ENCODE results near the gene SIRPA. TPM values are rescaled to one million over a fixed set of nuclear protein-coding genes. Genes with fewer than 3 reads are reported as not detected.

The SIRPA gene
- polyA plus RNA-seq, 1 donor from 2014 or later = 8.0 TPM

- H3K79me2 ChIP-seq (replicated peaks; ENCODE audit: insufficient read depth, low read length) = no peaks in the 10 kb centered on the region
- H3K36me3 ChIP-seq (ENCODE audit: insufficient read depth, low read length) = no peaks in the 10 kb centered on the region
- no peak overlapping the region for H3K9ac ChIP-seq (ENCODE audit: low read length)
- no peak for TF ChIP-seq EZH2 (IDR thresholded peaks at IDR 0.05; ENCODE audit: borderline replicate concordance, insufficient read depth, low read length, poor library complexity, severe bottlenecking)
- TF ChIP-seq TAF1 (IDR thresholded peaks at IDR 0.05; ENCODE audit: low read depth) = no peak
- no peak for TF ChIP-seq SMC3 (conservative IDR thresholded peaks at IDR 0.05; ENCODE audit: poor library complexity)
- no peak for TF ChIP-seq POLR2AphosphoS5 (IDR thresholded peaks at IDR 0.05)
- TF ChIP-seq MXI1 (conservative IDR thresholded peaks at IDR 0.05; ENCODE audit: poor library complexity, severe bottlenecking) = no peak
- no peak for TF ChIP-seq EP300 (conservative IDR thresholded peaks at IDR 0.05; ENCODE audit: poor library complexity, severe bottlenecking)
- TF ChIP-seq RAD21 (conservative IDR thresholded peaks at IDR 0.05) = no peak
- TF ChIP-seq, protein P1, sequence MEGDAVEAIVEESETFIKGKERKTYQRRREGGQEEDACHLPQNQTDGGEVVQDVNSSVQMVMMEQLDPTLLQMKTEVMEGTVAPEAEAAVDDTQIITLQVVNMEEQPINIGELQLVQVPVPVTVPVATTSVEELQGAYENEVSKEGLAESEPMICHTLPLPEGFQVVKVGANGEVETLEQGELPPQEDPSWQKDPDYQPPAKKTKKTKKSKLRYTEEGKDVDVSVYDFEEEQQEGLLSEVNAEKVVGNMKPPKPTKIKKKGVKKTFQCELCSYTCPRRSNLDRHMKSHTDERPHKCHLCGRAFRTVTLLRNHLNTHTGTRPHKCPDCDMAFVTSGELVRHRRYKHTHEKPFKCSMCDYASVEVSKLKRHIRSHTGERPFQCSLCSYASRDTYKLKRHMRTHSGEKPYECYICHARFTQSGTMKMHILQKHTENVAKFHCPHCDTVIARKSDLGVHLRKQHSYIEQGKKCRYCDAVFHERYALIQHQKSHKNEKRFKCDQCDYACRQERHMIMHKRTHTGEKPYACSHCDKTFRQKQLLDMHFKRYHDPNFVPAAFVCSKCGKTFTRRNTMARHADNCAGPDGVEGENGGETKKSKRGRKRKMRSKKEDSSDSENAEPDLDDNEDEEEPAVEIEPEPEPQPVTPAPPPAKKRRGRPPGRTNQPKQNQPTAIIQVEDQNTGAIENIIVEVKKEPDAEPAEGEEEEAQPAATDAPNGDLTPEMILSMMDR (IDR thresholded peaks at IDR 0.05; ENCODE audit: poor library complexity, severe bottlenecking) = no peak
- TF ChIP-seq REST (IDR thresholded peaks at IDR 0.05; ENCODE audit: borderline replicate concordance) = no peak
- H2AFZ ChIP-seq (ENCODE audit: low read depth, low read length) = no peak overlapping the region
- no peaks in the 10 kb centered on the region for H3K9me2 ChIP-seq (ENCODE audit: insufficient read depth, low read length)
- H3K27me3 ChIP-seq (ENCODE audit: insufficient read depth, low read depth, low read length) = no peaks in the 10 kb centered on the region
- H3K9me3 ChIP-seq (ENCODE audit: low read length) = no peaks in the 10 kb centered on the region
- H3K27ac ChIP-seq (ENCODE audit: low read length) = no peak overlapping the region
- no peaks in the 10 kb centered on the region for H4K20me1 ChIP-seq (ENCODE audit: insufficient read depth)
- no peak overlapping the region for H3K4me3 ChIP-seq (ENCODE audit: low read length)
- H3K4me2 ChIP-seq (ENCODE audit: low read length) = no peak overlapping the region
- no peaks in the 10 kb centered on the region for H3F3A ChIP-seq (ENCODE audit: insufficient read depth, low read length, poor library complexity, severe bottlenecking)
These were observed 40.6 kb downstream of the SIRPA start for GRCh38 chr20:1935696-1936366.

- Histone ChIP-seq H3K9me2 (ENCODE audit: insufficient read depth, low read length) (no peaks in the 10 kb centered on the region), H3K9ac (ENCODE audit: low read length) (no peak overlapping the region), H4K20me1 (ENCODE audit: insufficient read depth) (no peaks in the 10 kb centered on the region), H2AFZ (ENCODE audit: low read depth, low read length) (no peak overlapping the region), H3K79me2 (replicated peaks; ENCODE audit: insufficient read depth, low read length) (no peaks in the 10 kb centered on the region), H3K4me3 (ENCODE audit: low read length) (no peak overlapping the region), H3F3A (ENCODE audit: insufficient read depth, low read length, poor library complexity, severe bottlenecking) (no peaks in the 10 kb centered on the region), H3K36me3 (ENCODE audit: insufficient read depth, low read length) (no peaks in the 10 kb centered on the region), H3K27ac (ENCODE audit: low read length) (no peak overlapping the region), H3K27me3 (ENCODE audit: insufficient read depth, low read depth, low read length) (no peaks in the 10 kb centered on the region), H3K4me2 (ENCODE audit: low read length) (no peak overlapping the region), H3K9me3 (ENCODE audit: low read length) (no peaks in the 10 kb centered on the region)
- TF ChIP-seq EP300 (conservative IDR thresholded peaks at IDR 0.05; ENCODE audit: poor library complexity, severe bottlenecking) (no peak), SMC3 (conservative IDR thresholded peaks at IDR 0.05; ENCODE audit: poor library complexity) (no peak), POLR2AphosphoS5 (IDR thresholded peaks at IDR 0.05) (no peak), EZH2 (IDR thresholded peaks at IDR 0.05; ENCODE audit: borderline replicate concordance, insufficient read depth, low read length, poor library complexity, severe bottlenecking) (no peak), REST (IDR thresholded peaks at IDR 0.05; ENCODE audit: borderline replicate concordance) (no peak), MXI1 (conservative IDR thresholded peaks at IDR 0.05; ENCODE audit: poor library complexity, severe bottlenecking) (no peak), RAD21 (conservative IDR thresholded peaks at IDR 0.05) (no peak), TAF1 (IDR thresholded peaks at IDR 0.05; ENCODE audit: low read depth) (no peak)
- TF ChIP-seq, protein P1 (IDR thresholded peaks at IDR 0.05; ENCODE audit: poor library complexity, severe bottlenecking) = no peak
These were observed 42.2 kb downstream of the SIRPA start for GRCh38 chr20:1937316-1937976.

Data from neural cell (in vitro differentiated cells).